ENCODE results near the gene CNTN5. TPM values are rescaled to one million over a fixed set of nuclear protein-coding genes. Genes with fewer than 3 reads are reported as not detected.

CNTN5 gene
- total RNA-seq, 1 donor from 2014 or later, result 0.15 TPM

- Mint-ChIP-seq H3K4me1 (ENCODE audit: unreplicated experiment) (no peaks in the 10 kb centered on the region), H3K36me3 (ENCODE audit: low read depth, unreplicated experiment) (no peaks in the 10 kb centered on the region), H3K4me3 (ENCODE audit: unreplicated experiment) (no peak overlapping the region), H3K9me3 (ENCODE audit: unreplicated experiment) (no peaks in the 10 kb centered on the region), H3K27me3 (ENCODE audit: unreplicated experiment) (no peaks in the 10 kb centered on the region), H3K27ac (ENCODE audit: unreplicated experiment) (no peak overlapping the region)
- DNase-seq (ENCODE audit: low spot score), result no peak
- no peak for TF ChIP-seq CTCF (IDR thresholded peaks at IDR 0.05; ENCODE audit: unreplicated experiment)
Observed at GRCh38 chr11:100185588-100185987, 1164.8 kb downstream of the CNTN5 start.

- Mint-ChIP-seq H3K27me3 (ENCODE audit: unreplicated experiment) (no peaks in the 10 kb centered on the region), H3K36me3 (ENCODE audit: low read depth, unreplicated experiment) (no peaks in the 10 kb centered on the region), H3K4me1 (ENCODE audit: unreplicated experiment) (no peaks in the 10 kb centered on the region), H3K4me3 (ENCODE audit: unreplicated experiment) (no peak overlapping the region), H3K9me3 (ENCODE audit: unreplicated experiment) (no peaks in the 10 kb centered on the region), H3K27ac (ENCODE audit: unreplicated experiment) (no peak overlapping the region)
- no peak for TF ChIP-seq CTCF (IDR thresholded peaks at IDR 0.05; ENCODE audit: unreplicated experiment)
- no peak for DNase-seq (ENCODE audit: low spot score)
Observed at GRCh38 chr11:100188137-100188783, 1167.5 kb downstream of the CNTN5 start.

DNA sequence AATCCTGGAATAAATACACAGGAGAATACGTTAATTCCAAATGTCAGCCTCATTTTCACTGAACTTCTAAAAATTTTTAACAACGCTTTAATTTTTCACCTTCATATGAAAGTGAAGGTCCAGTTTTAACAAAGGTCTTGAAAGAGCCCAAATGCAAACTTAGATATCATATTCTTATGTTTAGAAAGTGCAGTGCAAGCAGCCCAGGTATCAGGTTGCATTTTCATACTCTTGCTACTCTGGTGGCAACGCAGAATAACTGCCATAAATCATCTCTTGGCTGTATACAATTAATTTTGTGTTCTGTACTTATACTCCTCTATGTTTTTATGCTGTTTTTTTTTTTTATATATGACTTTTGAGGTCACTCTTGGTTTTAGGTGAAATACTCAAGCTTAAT lies 1169.6 kb downstream of the CNTN5 start:
- Mint-ChIP-seq H3K36me3 (ENCODE audit: low read depth, unreplicated experiment) (no peaks in the 10 kb centered on the region), H3K4me1 (ENCODE audit: unreplicated experiment) (no peaks in the 10 kb centered on the region), H3K4me3 (ENCODE audit: unreplicated experiment) (no peak overlapping the region), H3K9me3 (ENCODE audit: unreplicated experiment) (no peaks in the 10 kb centered on the region), H3K27ac (ENCODE audit: unreplicated experiment) (no peak overlapping the region), H3K27me3 (ENCODE audit: unreplicated experiment) (no peaks in the 10 kb centered on the region)
- TF ChIP-seq CTCF (IDR thresholded peaks at IDR 0.05; ENCODE audit: unreplicated experiment), result no peak
- DNase-seq (ENCODE audit: low spot score), result no peak

DNA sequence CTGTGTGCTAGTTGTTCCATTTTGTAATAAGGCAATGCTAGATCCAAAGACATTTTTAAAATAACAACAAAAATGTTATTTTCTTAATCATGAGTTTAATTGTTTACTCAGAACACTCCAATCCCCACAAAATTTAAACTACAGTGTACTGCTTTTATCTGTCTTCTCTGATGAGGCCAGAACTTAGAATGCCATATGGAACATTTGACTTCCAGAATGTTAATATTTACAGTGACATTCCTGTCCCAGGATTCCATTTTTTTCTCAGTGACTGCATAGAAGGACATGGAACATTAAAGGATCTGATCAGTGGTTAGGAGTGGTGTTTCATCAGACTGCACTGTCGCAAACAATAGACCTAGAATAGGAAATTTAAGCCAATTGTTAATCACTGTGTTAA lies 1171.4 kb downstream of the CNTN5 start:
- Mint-ChIP-seq H3K9me3 (ENCODE audit: unreplicated experiment) (no peaks in the 10 kb centered on the region), H3K4me1 (ENCODE audit: unreplicated experiment) (no peaks in the 10 kb centered on the region), H3K4me3 (ENCODE audit: unreplicated experiment) (no peak overlapping the region), H3K27ac (ENCODE audit: unreplicated experiment) (no peak overlapping the region), H3K36me3 (ENCODE audit: low read depth, unreplicated experiment) (no peaks in the 10 kb centered on the region), H3K27me3 (ENCODE audit: unreplicated experiment) (no peaks in the 10 kb centered on the region)
- no peak for TF ChIP-seq CTCF (IDR thresholded peaks at IDR 0.05; ENCODE audit: unreplicated experiment)
- no peak for DNase-seq (ENCODE audit: low spot score)

GRCh38 chr11:100203789-100204188 lies 1183.0 kb downstream of the CNTN5 start:
- H3K9me3 Mint-ChIP-seq (ENCODE audit: unreplicated experiment), result no peaks in the 10 kb centered on the region
- no peaks in the 10 kb centered on the region for H3K36me3 Mint-ChIP-seq (ENCODE audit: low read depth, unreplicated experiment)
- H3K4me3 Mint-ChIP-seq (ENCODE audit: unreplicated experiment), result no peak overlapping the region
- no peak for DNase-seq (ENCODE audit: low spot score)
- peaks cover 2% of the 10 kb centered on the region for H3K27me3 Mint-ChIP-seq (ENCODE audit: unreplicated experiment)
- no peak overlapping the region for H3K27ac Mint-ChIP-seq (ENCODE audit: unreplicated experiment)
- TF ChIP-seq CTCF (IDR thresholded peaks at IDR 0.05; ENCODE audit: unreplicated experiment), result no peak
- H3K4me1 Mint-ChIP-seq (ENCODE audit: unreplicated experiment), result no peaks in the 10 kb centered on the region

Measured in endothelial cell (in vitro differentiated cells).